B cell (primary cell): ENCODE measurements around the gene PADI3. TPM values are rescaled to one million over a fixed set of nuclear protein-coding genes. Genes with fewer than 3 reads are reported as not detected.

Source experiments
- ATAC-seq: fragments of 200-7000 bp; cut with Tn5 transposase; one replicate; pipeline ENCODE4 v1.10.0; 2021; ENCODE audit warnings: low read depth, mild to moderate bottlenecking, moderate number of reproducible peaks, moderate library complexity
- CTCF ChIA-PET: fragments of 350-600 bp; sonication (Branson Sonifier 250); formaldehyde crosslinking; loops from one replicate; lab custom pipeline; 2021; ENCODE audit warnings: antibody characterized with exemption, inconsistent platforms; lab: Charles Lee
- POLR2A ChIA-PET: fragments of 350-600 bp; sonication (Branson Sonifier 250); formaldehyde crosslinking; loops from one replicate; lab custom pipeline; 2021; ENCODE audit warnings: antibody characterized with exemption; lab: Charles Lee
- DNase-seq: peaks from one replicate; pipeline ENCODE4 v3.0.0; 2013
- H2AFZ ChIP-seq: 2 replicates; pipeline ENCODE4 v1.6.1; 2012; ENCODE audit warnings: mild to moderate bottlenecking, low read depth, low read length; ENCODE audit not compliant: insufficient read depth, poor library complexity, severe bottlenecking
- H3K27ac ChIP-seq, 2 donors: 1 replicate in 1 of 2; 2 replicates in 1 of 2; pipeline ENCODE4 v1.5.1; 2012 to 2013; ENCODE audit warnings: low read length in 2 of 2, mild to moderate bottlenecking in 2 of 2, moderate library complexity in 1 of 2
- H3K27me3 ChIP-seq, 4 experiments: fragments of 200-600 bp in 1 of 4; sonication (generic) in 1 of 4; replicated peaks in 1 of 4; 1 replicate in 2 of 4; 2 replicates in 2 of 4; pipeline versions ENCODE4 v1.6.1 to v1.7.0; 2013 to 2016; ENCODE audit warnings: low read length in 3 of 4, mild to moderate bottlenecking in 2 of 4, mixed read lengths in 1 of 4, moderate library complexity in 1 of 4; ENCODE audit not compliant: insufficient read depth in 4 of 4, control insufficient read depth in 3 of 4; ENCODE audit errors: control extremely low read depth in 1 of 4
- H3K36me3 ChIP-seq, 2 experiments: replicated peaks in 1 of 2; 1 replicate in 1 of 2; 2 replicates in 1 of 2; pipeline versions ENCODE4 v1.6.1 to v1.7.1; 2013; ENCODE audit warnings: low read length in 1 of 2; ENCODE audit not compliant: insufficient read depth in 2 of 2, control insufficient read depth in 1 of 2; ENCODE audit errors: control extremely low read depth in 1 of 2, extremely low read depth in 1 of 2
- H3K4me1 ChIP-seq, 2 donors: fragments of 200-600 bp in 1 of 2; sonication (generic) in 1 of 2; 1 replicate in 1 of 2; 2 replicates in 1 of 2; pipeline versions ENCODE4 v1.5.1 to v1.6.1; 2013 to 2017; ENCODE audit warnings: low read length in 2 of 2; ENCODE audit not compliant: control insufficient read depth in 2 of 2, insufficient read depth in 2 of 2
- H3K4me2 ChIP-seq: replicated peaks from 2 replicates; pipeline ENCODE3; 2012; ENCODE audit warnings: mild to moderate bottlenecking, low read depth, low read length; ENCODE audit not compliant: poor library complexity, severe bottlenecking
- H3K4me3 ChIP-seq, 5 experiments: fragments of 200-600 bp in 1 of 5; sonication (generic) in 1 of 5; 1 replicate in 3 of 5; 2 replicates in 2 of 5; pipeline versions ENCODE4 v1.5.1 to v1.7.0; 2011 to 2016; ENCODE audit warnings: low read length in 4 of 5, mild to moderate bottlenecking in 4 of 5, low read depth in 2 of 5, control low read depth in 1 of 5, moderate library complexity in 1 of 5; ENCODE audit not compliant: insufficient read depth in 1 of 5; ENCODE audit errors: control extremely low read depth in 1 of 5, extremely low read depth in 1 of 5
- H3K79me2 ChIP-seq: fragments of 200-600 bp; sonication (generic); one replicate; pipeline ENCODE4 v1.6.0; 2016; ENCODE audit warnings: low read length; ENCODE audit not compliant: control insufficient read depth, insufficient read depth
- H3K9ac ChIP-seq: fragments of 200-600 bp; sonication (generic); 2 replicates; pipeline ENCODE4 v1.6.1; 2017; ENCODE audit warnings: mild to moderate bottlenecking, low read length, moderate library complexity
- H3K9me3 ChIP-seq, 3 donors: one replicate each; pipeline versions ENCODE4 v1.6.1 to v1.7.1; 2013; ENCODE audit warnings: low read length in 2 of 3; ENCODE audit not compliant: control insufficient read depth in 2 of 3, insufficient read depth in 1 of 3; ENCODE audit errors: control extremely low read depth in 1 of 3
- H4K20me1 ChIP-seq: 2 replicates; pipeline ENCODE4 v1.6.0; 2012; ENCODE audit warnings: mild to moderate bottlenecking, low read length; ENCODE audit not compliant: insufficient read depth, control insufficient read depth, poor library complexity, severe bottlenecking
- H3K27ac Mint-ChIP-seq: one replicate; pipeline ENCODE4 v1.8.0; 2021; ENCODE audit warnings: mixed read lengths
- H3K27me3 Mint-ChIP-seq: one replicate; pipeline ENCODE4 v1.8.0; 2021; ENCODE audit warnings: mixed read lengths
- H3K4me1 Mint-ChIP-seq: one replicate; pipeline ENCODE4 v1.8.0; 2021; ENCODE audit warnings: mixed read lengths
- H3K4me3 Mint-ChIP-seq: one replicate; pipeline ENCODE4 v1.8.0; 2021; ENCODE audit warnings: mixed read lengths
- H3K9me3 Mint-ChIP-seq: one replicate; pipeline ENCODE4 v1.8.0; 2022; ENCODE audit warnings: mixed read lengths; ENCODE audit not compliant: insufficient read depth
- CTCF ChIP-seq: fragments of 200-600 bp; IDR thresholded peaks from one replicate; pipeline ENCODE4 v1.8.0; 2022; ENCODE audit warnings: antibody characterized with exemption, mild to moderate bottlenecking
- EZH2 ChIP-seq: IDR thresholded peaks from 2 replicates; pipeline ENCODE4 v1.6.1; 2012; ENCODE audit warnings: borderline replicate concordance, low read depth, mild to moderate bottlenecking, moderate library complexity, low read length; ENCODE audit not compliant: insufficient read depth, poor library complexity, severe bottlenecking
- WGBS: methylation state at CpG from one replicate; pipeline ENCODE4 v1.1.5; 2013; ENCODE audit warnings: missing lambda C conversion rate; ENCODE audit not compliant: insufficient coverage; 5-methylcytosine and 5-hydroxymethylcytosine counted together
- intact Hi-C: fragments of 100-400 bp; cut with micrococcal nuclease; formaldehyde crosslinking; loops from one replicate; pipeline ENCODE4 v1.10.0; 2022
- polyA plus RNA-seq: library from polyadenylated mRNA; depleted of rRNA; stranded (reverse); fragments of >200 nt; gene quantifications from 2 replicates; pipeline ENCODE4 v1.2.3, GENCODE V29; 2012
- total RNA-seq, 2 donors: library from RNA; stranded (reverse); fragments of 120-200 nt in 1 of 2; gene quantifications; 1 replicate in 1 of 2; 2 replicates in 1 of 2; pipeline versions ENCODE4 v1.2.3 to v1.2.4, GENCODE V29; 2013 to 2022

Gene PADI3
- total and polyA plus RNA-seq, 2 donors (not counting 1 experiment from before 2014, with no cell fraction given), result not detected

DNA sequence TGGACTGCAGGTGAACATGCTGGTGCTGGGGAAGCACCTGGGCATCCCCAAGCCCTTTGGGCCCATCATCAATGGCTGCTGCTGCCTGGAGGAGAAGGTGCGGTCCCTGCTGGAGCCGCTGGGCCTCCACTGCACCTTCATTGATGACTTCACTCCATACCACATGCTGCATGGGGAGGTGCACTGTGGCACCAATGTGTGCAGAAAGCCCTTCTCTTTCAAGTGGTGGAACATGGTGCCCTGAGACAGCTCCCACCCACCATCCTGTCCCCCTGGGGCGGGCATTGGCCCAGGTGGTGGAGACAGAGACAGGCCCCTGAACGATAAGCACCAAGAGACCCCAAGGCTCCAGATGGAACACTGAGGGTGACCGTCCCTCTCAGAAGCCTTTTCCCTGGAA, 33.9 kb downstream of the PADI3 start:
- Histone ChIP-seq H3K4me3 (no peak overlapping the region), H2AFZ (no peak overlapping the region), H3K9me3 (no peaks in the 10 kb centered on the region), H3K27ac (no peak overlapping the region), H3K4me1 (no peaks in the 10 kb centered on the region), H3K36me3 (no peaks in the 10 kb centered on the region), H3K79me2 (no peaks in the 10 kb centered on the region), H3K9ac (no peak overlapping the region), H3K4me2 (no peak overlapping the region), H3K27me3 (peaks cover 0 to 13% (median 0%) of the 10 kb centered on the region in 4 experiments), H4K20me1 (no peaks in the 10 kb centered on the region)
- Mint-ChIP-seq H3K4me1 (peaks cover 4% of the 10 kb centered on the region), H3K27ac (no peak overlapping the region), H3K4me3 (no peak overlapping the region), H3K27me3 (peaks cover 10% of the 10 kb centered on the region), H3K9me3 (no peaks in the 10 kb centered on the region)
- POLR2A ChIA-PET, result no interaction called here
- CTCF ChIA-PET, result no interaction called here
- intact Hi-C loops, result no loop called here
- ATAC-seq (no peak), DNase-seq (no peak)
- WGBS, result 94% methylated on average over 5 of the region's 5 CpGs
- TF ChIP-seq EZH2, result no peak
- TF ChIP-seq CTCF, result no peak

DNA sequence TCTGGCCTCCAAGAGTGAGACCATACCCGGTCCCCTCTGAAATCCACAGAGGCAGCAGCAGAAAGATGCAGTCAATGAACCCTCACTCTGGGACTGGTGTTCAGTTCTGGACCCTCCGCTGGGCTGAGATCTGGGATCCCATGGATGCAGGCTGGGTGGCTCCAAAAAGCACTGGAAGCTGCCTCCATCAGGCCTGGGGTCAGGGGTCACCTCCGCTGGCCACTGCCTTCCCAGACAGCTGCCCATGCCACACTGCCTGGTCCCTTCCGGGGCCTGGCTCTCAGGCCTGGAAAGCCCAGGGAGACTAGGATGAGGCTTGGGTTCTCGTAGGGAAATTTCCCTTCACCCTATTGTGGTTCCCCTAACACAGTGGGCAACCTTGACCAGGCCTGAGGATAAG, 37.7 kb downstream of the PADI3 start:
- no peaks in the 10 kb centered on the region for H4K20me1 ChIP-seq
- peaks cover 0 to 19% (median 5%) of the 10 kb centered on the region in 4 experiments for H3K27me3 ChIP-seq
- peaks cover 4% of the 10 kb centered on the region for H3K4me1 Mint-ChIP-seq
- H3K27ac Mint-ChIP-seq, result no peak overlapping the region
- peaks cover 20% of the 10 kb centered on the region for H3K27me3 Mint-ChIP-seq
- no peak overlapping the region for H3K4me2 ChIP-seq
- ATAC-seq (no peak), DNase-seq (no peak)
- H3K4me3 Mint-ChIP-seq, result no peak overlapping the region
- POLR2A ChIA-PET, result no interaction called here
- H3K9me3 ChIP-seq, result no peaks in the 10 kb centered on the region
- WGBS, result 98% methylated on average over 4 of the region's 5 CpGs
- H3K79me2 ChIP-seq, result no peaks in the 10 kb centered on the region
- H2AFZ ChIP-seq, result no peak overlapping the region
- no peaks in the 10 kb centered on the region for H3K9me3 Mint-ChIP-seq
- H3K27ac ChIP-seq, result no peak overlapping the region
- H3K9ac ChIP-seq, result no peak overlapping the region
- CTCF ChIA-PET, result interaction anchor here (1.2 kb wide), 1 partner anchor 354 kb away, joined by 4 read pairs; no protein-coding TSS in a partner anchor
- no peak overlapping the region for H3K4me3 ChIP-seq
- no peaks in the 10 kb centered on the region for H3K4me1 ChIP-seq
- intact Hi-C loops, result no loop called here
- no peak for TF ChIP-seq EZH2
- TF ChIP-seq CTCF, result no peak
- no peaks in the 10 kb centered on the region for H3K36me3 ChIP-seq
